PC-9 (cell line): ENCODE data around the gene CADM1. TPM values are rescaled to one million over a fixed set of nuclear protein-coding genes. Genes with fewer than 3 reads are reported as not detected.

ENCODE experiments used
- BruUV-seq: library from RNA; stranded (reverse); fragments of 400-500 nt; replicated peaks from 2 replicates; lab custom pipeline; 2021; lab: Mats Ljungman, UMichigan
- CTCF ChIA-PET: fragments of 300-600 bp; sonication (Branson Sonifier 250); formaldehyde crosslinking; loops from one replicate; lab custom pipeline; 2022; ENCODE audit warnings: antibody characterized with exemption; lab: Charles Lee
- POLR2A ChIA-PET: fragments of 300-600 bp; sonication (Branson Sonifier 250); formaldehyde crosslinking; loops from one replicate; lab custom pipeline; 2022; ENCODE audit warnings: antibody characterized with exemption; ENCODE audit not compliant: unreplicated experiment; lab: Charles Lee
- DNase-seq, 2 experiments: peaks; one replicate each; pipeline versions ENCODE4 v3.0.0 to v3.0.0-alpha.2; 2015 to 2022; ENCODE audit warnings: mixed read lengths in 1 of 2
- H2AFZ ChIP-seq: fragments of 200-600 bp; sonication (generic); 2 replicates; pipeline ENCODE4 v1.8.1; 2017; ENCODE audit warnings: antibody characterized with exemption
- H3F3A ChIP-seq: fragments of 200-600 bp; sonication (generic); 2 replicates; pipeline ENCODE4 v1.8.1; 2017; ENCODE audit warnings: antibody characterized with exemption, mild to moderate bottlenecking, low read depth; ENCODE audit not compliant: insufficient read depth
- H3K27ac ChIP-seq: fragments of 200-600 bp; sonication (generic); 2 replicates; pipeline ENCODE4 v1.6.1; 2016; ENCODE audit warnings: mixed run types
- H3K27me3 ChIP-seq: fragments of 200-600 bp; sonication (generic); 2 replicates; pipeline ENCODE4 v1.6.1; 2016; ENCODE audit warnings: low read depth, mixed run types; ENCODE audit not compliant: insufficient read depth
- H3K36me3 ChIP-seq: fragments of 200-600 bp; sonication (generic); 2 replicates; pipeline ENCODE4 v1.6.1; 2016; ENCODE audit warnings: low read depth, mixed run types
- H3K4me1 ChIP-seq: fragments of 200-600 bp; sonication (generic); replicated peaks from 2 replicates; pipeline ENCODE4 v1.6.1; 2016; ENCODE audit warnings: mixed run types; ENCODE audit not compliant: insufficient read depth
- H3K4me2 ChIP-seq: fragments of 200-600 bp; sonication (generic); 2 replicates; pipeline ENCODE4 v1.6.1; 2017; ENCODE audit warnings: mixed run types
- H3K4me3 ChIP-seq: fragments of 200-600 bp; sonication (generic); 2 replicates; pipeline ENCODE4 v1.6.1; 2016; ENCODE audit warnings: mixed run types
- H3K79me2 ChIP-seq: fragments of 200-600 bp; sonication (generic); 2 replicates; pipeline ENCODE4 v1.6.1; 2017; ENCODE audit warnings: low read depth, mixed run types
- H3K9me2 ChIP-seq: fragments of 200-600 bp; sonication (generic); 2 replicates; pipeline ENCODE4 v1.8.1; 2017; ENCODE audit warnings: mild to moderate bottlenecking; ENCODE audit not compliant: insufficient read depth
- H3K9me3 ChIP-seq: fragments of 200-600 bp; sonication (generic); 2 replicates; pipeline ENCODE4 v1.8.1; 2016; ENCODE audit warnings: low read depth; ENCODE audit not compliant: insufficient read depth
- H4K20me1 ChIP-seq: fragments of 200-600 bp; sonication (generic); 2 replicates; pipeline ENCODE4 v1.8.1; 2017; ENCODE audit not compliant: insufficient read depth
- CTCF ChIP-seq: fragments of 200-600 bp; sonication (generic); conservative IDR thresholded peaks from 2 replicates; pipeline ENCODE4 v1.6.1; 2017; ENCODE audit warnings: mixed run types, antibody characterized with exemption, mild to moderate bottlenecking, moderate library complexity
- EZH2 ChIP-seq: fragments of 200-600 bp; sonication (generic); IDR thresholded peaks from 2 replicates; pipeline ENCODE4 v1.8.0; 2017; ENCODE audit warnings: antibody characterized with exemption, low read depth
- intact Hi-C: fragments of 100-400 bp; cut with micrococcal nuclease; formaldehyde crosslinking; loops from one replicate; pipeline ENCODE4 v1.10.0; 2022; ENCODE audit not compliant: unreplicated experiment
- total RNA-seq: library from RNA; stranded (reverse); gene quantifications from 2 replicates; pipeline ENCODE4 v1.2.3, GENCODE V29; 2021

The CADM1 gene
- total RNA-seq, 1 experiment from 2014 or later = not detected

- DNase-seq = no peak
- Histone ChIP-seq H2AFZ (no peak overlapping the region), H3K9me2 (no peaks in the 10 kb centered on the region), H3K4me1 (no peaks in the 10 kb centered on the region), H3K27me3 (peaks cover 13% of the 10 kb centered on the region; the same call in 1 of the 2 replicates), H3K79me2 (no peaks in the 10 kb centered on the region), H3K4me2 (no peak overlapping the region), H3K4me3 (no peak overlapping the region), H3F3A (no peaks in the 10 kb centered on the region), H3K36me3 (no peaks in the 10 kb centered on the region), H3K27ac (no peak overlapping the region), H3K9me3 (no peaks in the 10 kb centered on the region), H4K20me1 (peaks cover 4% of the 10 kb centered on the region; the same call in 1 of the 2 replicates)
- intact Hi-C loops = no loop called here
- ChIA-PET POLR2A (no interaction called here), CTCF (no interaction called here)
- TF ChIP-seq EZH2 = no peak
- no peak for TF ChIP-seq CTCF
- BruUV-seq = no TSS peak
Measured at GRCh38 chr11:115524572-115524971, 20.4 kb upstream of the CADM1 start.

GRCh38 chr11:115523727-115524399, 19.6 kb upstream of the CADM1 start:
- DNase-seq = no peak
- ChIA-PET POLR2A (no interaction called here), CTCF (no interaction called here)
- peaks cover 11% of the 10 kb centered on the region; the same call in 1 of the 2 replicates for H3K27me3 ChIP-seq
- intact Hi-C loops = no loop called here
- H3K36me3 ChIP-seq = no peaks in the 10 kb centered on the region
- H3K4me1 ChIP-seq = no peaks in the 10 kb centered on the region
- H3F3A ChIP-seq = no peaks in the 10 kb centered on the region
- no peaks in the 10 kb centered on the region for H3K79me2 ChIP-seq
- no peaks in the 10 kb centered on the region for H3K9me2 ChIP-seq
- no peak overlapping the region for H3K4me2 ChIP-seq
- no peak overlapping the region for H2AFZ ChIP-seq
- peaks cover 4% of the 10 kb centered on the region; the same call in 1 of the 2 replicates for H4K20me1 ChIP-seq
- no peak overlapping the region for H3K4me3 ChIP-seq
- no peaks in the 10 kb centered on the region for H3K9me3 ChIP-seq
- no peak overlapping the region for H3K27ac ChIP-seq
- no TSS peak for BruUV-seq
- TF ChIP-seq CTCF = no peak
- no peak for TF ChIP-seq EZH2

GRCh38 chr11:115522302-115522701, 18.1 kb upstream of the CADM1 start:
- H3K9me3 ChIP-seq = no peaks in the 10 kb centered on the region
- no peak for DNase-seq
- no peaks in the 10 kb centered on the region for H3K79me2 ChIP-seq
- TF ChIP-seq EZH2 = no peak
- TF ChIP-seq CTCF = no peak
- no peak overlapping the region for H2AFZ ChIP-seq
- no peaks in the 10 kb centered on the region for H3K4me1 ChIP-seq
- ChIA-PET POLR2A (no interaction called here), CTCF (no interaction called here)
- H3K4me2 ChIP-seq = no peak overlapping the region
- H3K27ac ChIP-seq = no peak overlapping the region
- no peaks in the 10 kb centered on the region for H3F3A ChIP-seq
- intact Hi-C loops = no loop called here
- H4K20me1 ChIP-seq = peaks cover 4% of the 10 kb centered on the region; the same call in 1 of the 2 replicates
- H3K27me3 ChIP-seq = 0 out of 2 replicates have a peak, but pooled peaks cover 7% of the 10 kb centered on the region
- H3K36me3 ChIP-seq = no peaks in the 10 kb centered on the region
- no peak overlapping the region for H3K4me3 ChIP-seq
- no peaks in the 10 kb centered on the region for H3K9me2 ChIP-seq
- no TSS peak for BruUV-seq
